CD4-positive, alpha-beta T cell treated with Interleukin-4 for 4 hours (primary cell): Measurements from ENCODE around the gene RGS3.

Source experiments
- DNase-seq: peaks from one replicate; pipeline ENCODE4 v3.0.0-alpha.2; 2020

Gene RGS3

DNA sequence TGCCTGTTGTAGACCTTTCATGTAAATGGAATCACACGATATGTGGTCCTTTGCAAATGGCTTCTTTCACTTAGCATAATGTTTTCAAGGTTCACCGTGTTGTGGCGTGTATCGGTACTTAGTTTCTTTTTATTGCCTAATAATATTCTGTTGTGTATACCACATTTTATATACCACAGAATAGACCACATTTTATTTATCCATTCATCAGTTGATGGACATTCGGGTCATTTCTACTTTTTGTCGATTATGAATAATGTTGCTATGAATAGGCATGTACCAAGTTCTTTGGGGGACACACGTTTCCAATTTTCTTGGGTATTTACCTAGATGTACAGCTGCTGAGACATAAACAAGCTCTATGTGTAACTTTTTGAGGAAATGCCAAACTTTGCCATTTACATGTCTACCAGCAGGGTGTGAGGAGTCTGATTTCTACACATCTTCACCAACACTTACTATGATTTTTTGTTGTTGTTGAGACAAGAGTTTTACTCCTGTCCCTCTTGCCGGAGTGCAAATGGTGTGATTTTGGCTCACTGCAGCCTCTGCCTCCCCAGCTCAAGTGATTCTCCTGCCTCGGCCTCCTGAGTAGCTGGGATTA, 144.7 kb downstream of the RGS3 start:
- DNase-seq: no peak

DNA sequence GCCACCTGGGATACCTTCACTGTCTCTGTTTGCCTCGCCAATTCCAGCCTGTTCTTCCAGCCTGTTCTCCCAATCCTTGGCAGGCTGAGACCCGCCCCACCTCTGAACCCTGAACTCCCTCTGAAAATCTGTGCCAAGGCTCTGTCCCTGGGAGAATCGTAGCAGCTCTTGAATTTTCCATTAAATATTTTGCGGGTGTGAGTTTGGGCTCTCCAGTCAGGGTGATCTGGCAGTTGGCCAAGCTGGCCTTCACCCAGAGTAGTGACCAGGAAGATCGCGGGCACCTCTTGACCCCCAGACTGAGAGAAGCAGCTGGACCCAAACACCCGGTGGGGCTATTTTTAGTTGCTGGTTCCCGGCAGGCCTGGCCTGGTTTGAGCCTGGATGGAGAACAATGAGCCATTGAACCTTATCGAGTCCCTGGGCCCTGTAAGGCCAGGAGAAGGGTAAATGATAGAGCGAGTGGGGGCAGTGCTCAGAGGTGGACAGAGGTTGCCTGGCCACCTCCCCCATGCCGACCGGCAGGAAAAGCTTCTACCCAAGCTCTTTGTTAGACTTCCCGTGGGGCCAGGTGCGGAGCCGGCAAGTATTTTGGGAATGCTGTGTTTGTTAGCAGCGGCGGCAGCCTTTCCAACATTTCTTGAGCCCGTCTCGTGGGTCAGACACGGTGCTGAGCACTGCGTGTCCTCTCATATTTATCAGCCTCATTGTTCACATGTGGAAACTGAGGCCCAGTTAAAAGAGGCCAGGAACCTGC, 146.2 kb downstream of the RGS3 start:
- DNase-seq: no peak

GRCh38 chr9:113611461-113612215, 148.1 kb downstream of the RGS3 start:
- DNase-seq: no peak

DNA sequence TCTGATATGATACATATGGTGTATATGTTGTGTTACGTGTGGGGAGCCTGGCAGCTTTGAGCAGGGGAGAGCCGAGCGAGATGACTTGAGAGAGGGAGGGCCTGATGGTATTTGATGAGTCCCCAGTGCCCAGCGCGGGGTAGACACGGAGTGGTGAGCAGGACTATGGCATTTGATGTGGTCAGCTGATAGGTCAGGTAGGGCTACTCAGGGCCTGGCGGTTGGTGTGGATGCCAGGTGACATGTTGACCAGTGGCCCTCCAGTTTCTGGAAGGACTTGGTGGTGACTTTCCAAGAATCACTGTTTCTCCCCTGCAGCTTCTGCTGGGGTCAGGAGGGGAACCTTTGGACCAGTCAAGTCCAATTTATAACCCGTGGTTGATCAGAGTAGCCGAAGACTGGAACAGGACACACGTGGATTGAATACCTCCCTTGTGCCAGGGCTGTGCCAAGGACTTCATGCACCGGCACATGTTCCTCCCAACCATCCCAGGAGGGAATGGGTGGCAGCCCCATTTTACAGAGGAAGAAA, 148.8 kb downstream of the RGS3 start:
- DNase-seq: no peak

DNA sequence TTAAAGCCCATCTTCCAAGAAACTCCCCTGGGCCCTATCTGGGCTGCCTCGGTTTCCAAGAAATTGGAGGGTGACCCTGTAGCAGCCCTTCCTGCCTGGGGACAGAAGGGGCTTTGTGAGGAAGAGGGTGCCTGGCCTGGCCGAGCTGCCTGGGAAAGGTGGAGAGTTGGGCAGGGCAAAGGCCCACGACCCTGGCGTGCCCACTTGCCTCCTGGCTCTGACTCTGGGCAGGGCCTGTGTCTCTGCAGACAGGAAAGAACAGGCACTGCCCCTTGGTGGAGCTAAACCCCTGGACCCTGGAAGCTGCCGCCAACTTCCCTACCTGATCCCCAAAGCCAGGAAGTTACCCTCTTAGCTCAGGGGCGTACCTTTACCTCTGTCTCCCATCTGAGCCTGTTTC, 149.3 kb downstream of the RGS3 start:
- no peak for DNase-seq

- DNase-seq: no peak
These were observed 150.4 kb downstream of the RGS3 start for GRCh38 chr9:113613815-113614413.

- no peak for DNase-seq
These were observed 151.5 kb downstream of the RGS3 start for GRCh38 chr9:113614843-113615648.

DNA sequence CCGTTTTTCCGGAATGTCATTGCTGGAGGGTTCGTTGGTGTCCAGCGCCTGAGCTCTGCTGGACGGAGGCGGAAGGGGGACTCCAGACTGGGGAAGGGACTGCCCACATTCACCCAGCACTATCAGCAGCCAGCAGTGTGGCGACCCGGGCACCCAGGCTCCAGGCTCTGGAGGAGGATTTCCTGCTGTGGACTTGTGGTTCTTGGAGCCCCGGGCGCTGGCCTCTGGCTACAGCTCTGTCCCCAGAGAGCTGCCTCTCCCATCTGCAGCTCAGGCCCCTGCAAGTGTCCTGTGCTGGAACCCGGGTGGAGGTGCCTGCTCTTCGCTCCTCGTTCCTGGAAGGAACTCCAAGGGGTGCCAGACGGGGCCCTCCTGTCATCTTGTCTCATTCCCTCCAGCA, 152.6 kb downstream of the RGS3 start:
- DNase-seq: no peak

DNA sequence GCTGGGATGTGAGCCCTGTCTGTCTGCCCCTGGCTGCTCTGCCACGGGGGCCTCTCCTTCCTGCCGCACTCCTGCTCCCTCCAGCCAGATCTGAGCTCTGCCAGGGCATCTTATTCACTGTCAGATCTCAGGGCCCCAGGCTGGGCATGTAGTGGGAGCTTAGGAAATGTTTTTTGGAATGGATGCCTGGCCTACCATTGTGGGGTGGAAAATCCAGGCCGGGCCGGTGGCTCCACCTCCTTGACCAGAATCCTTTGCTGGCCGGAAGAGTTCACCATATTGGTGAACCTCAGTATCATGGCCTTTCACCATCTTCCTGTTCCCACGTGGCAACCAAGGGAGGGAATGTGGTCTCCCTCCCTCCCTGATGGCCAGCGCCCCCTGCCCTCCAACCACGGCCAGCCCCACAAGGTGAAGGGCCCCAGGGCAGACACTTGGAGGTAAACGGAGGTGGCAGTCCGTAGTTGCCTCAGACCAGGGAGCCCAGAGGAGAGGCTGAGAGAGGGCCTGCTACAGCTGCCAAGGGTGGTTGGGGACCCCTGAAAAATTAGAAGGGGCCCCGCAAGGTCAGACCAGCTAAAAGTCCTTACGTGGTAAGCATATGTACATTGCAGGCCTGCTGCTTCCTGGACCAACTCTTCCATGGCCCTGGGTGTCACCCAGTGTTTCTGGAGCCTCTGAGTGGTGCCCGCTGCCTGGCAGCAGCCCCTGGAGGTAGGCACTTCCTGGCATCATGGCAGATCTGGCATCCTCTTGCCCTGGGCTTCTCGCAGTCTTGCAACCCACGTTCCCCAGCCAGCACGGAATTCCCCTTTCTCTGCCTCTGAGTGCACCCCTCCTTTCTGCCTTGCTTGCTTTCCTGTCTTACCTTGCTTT, 153.3 kb downstream of the RGS3 start:
- DNase-seq: no peak

- no peak for DNase-seq
These were observed 154.0 kb downstream of the RGS3 start for GRCh38 chr9:113617550-113617949.

DNA sequence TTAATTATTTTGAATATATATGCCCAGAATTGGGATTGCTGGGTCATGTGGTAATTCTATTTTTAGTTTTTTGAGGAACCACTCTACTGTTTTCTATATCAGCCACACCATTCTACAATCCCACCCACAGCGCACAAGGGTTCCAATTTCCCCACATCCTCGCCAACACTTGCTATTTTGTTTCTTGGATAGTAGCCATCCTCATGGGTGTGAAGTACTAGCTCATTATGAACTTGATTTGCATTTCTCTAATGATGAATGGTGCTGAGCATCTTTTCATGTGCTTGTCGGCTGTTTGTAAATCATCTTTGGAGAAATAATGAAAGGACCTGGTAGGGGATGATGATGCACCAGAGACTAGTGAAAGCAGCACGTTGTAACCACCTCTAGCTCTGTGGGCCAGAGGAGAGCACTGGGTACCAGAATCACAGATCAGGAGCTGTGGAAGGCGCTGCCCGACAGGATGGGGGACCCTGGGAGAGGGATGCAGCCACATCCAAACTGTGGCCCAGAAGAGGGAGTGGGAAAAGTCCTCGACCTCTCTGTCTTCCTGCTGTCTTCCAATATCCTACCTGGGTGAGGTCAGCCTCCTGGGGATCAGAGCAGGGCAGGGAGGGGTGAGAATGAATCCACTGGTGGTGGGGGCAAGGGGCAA, 155.4 kb downstream of the RGS3 start:
- DNase-seq: no peak

DNA sequence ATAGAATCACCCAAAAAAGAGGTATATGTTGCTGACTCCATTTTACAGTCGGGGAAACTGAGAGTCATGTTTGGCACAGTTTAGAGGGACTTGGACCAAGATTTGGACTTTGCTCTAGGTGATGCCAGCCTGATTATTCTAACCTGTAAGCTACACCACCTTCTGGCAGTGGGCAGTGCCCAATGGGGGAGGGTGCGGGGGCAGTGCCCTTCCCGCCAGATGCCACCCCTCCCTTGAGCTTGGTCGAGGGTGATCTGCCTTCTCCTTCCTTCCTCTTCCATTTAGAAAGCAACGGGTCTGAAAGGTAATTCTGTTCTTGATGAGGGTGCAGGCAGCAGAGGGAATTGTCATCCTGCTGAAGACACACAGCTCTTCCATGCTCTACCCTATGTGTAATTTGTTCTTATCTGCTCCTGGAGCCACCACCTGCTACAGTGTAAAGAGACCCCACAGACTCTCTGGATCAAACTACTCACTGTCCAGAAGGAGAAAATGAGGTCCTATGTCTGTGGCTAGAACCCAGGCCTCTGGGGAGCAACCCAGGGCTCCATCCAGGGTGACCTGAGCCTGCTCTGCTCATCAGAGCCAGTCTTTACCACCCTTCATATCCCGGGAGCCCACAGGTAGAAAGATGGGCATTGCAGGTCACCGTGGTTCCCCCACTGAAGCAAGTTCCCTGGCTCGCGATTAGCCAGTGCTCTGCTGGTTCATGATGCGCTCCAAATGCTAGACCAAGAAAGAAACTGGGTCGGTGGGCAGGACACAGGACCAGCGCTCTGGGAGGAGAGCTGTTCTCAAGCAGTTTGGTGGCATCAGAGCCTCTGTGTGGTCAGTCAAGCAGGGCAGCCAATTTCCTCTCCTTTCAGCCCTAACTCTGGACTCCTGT, 156.2 kb downstream of the RGS3 start:
- no peak for DNase-seq

GRCh38 chr9:113620377-113621161, 157.0 kb downstream of the RGS3 start:
- DNase-seq: no peak

- DNase-seq: no peak
These were observed 157.8 kb downstream of the RGS3 start for GRCh38 chr9:113621309-113621791.

- no peak for DNase-seq
These were observed 158.5 kb downstream of the RGS3 start for GRCh38 chr9:113621980-113622379.

DNA sequence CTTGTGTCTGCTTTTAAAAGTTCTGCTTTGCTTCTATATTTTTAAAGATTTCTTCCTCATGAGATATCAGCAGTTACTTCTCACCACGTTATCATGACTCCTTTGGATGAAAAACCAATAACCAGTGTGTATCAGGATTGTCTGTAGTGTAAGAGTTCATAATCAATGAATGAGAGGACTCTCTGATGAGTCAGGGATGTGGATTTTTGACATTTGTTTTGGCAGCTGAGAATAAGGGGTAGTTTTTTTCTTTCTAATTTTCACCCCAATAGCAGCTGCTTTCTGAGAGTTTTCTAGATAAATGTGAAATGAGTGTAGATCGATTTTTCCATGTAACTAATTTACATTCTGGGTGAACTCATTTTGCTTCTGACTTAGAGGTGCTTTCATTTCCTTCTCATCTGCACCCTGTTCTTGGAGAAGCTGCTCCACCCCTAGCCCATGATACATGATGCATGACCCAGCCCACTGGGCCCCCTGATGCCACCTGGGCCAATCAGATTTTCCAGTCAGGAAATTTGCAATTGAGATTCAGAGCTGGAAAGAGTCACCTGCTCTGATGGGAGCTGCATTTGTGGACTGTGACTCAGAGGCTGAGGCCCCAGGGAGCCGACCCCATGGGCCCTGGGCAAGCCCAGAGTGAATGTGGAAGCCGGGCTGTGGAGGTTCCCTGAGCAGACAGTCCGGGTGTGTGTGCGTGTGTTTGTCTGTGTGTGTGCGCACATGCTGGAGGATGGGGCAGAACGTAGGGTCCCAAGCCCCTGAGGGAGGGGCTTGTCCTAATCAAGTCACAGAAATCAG, 159.3 kb downstream of the RGS3 start:
- no peak for DNase-seq

GRCh38 chr9:113623851-113624485, 160.4 kb downstream of the RGS3 start:
- DNase-seq: no peak
